ENCODE results near the gene UNKL. TPM values are rescaled to one million over a fixed set of nuclear protein-coding genes. Genes with fewer than 3 reads are reported as not detected.

The UNKL gene
- total RNA-seq, 1 experiment from 2014 or later, result 32.0 TPM

- H3K27me3 Mint-ChIP-seq (ENCODE audit: low read depth), result no peaks in the 10 kb centered on the region
- H3K27ac Mint-ChIP-seq, result peak overlapping the region in 1 of 3 experiments; percentile 87; a peak in 1 of 7 replicates
- H3K4me3 Mint-ChIP-seq, result no peak overlapping the region
- DNase-seq, result no peak
- H2BK5ac ChIP-seq (ENCODE audit: insufficient read length, low read length), result no peak overlapping the region
- H3K23ac ChIP-seq (ENCODE audit: insufficient read length, low read depth, low read length), result no peak overlapping the region
- no peak overlapping the region for H3K4ac ChIP-seq (ENCODE audit: low read depth, low read length)
- H3K27ac ChIP-seq (ENCODE audit: insufficient read length, low read depth, low read length), result no peak overlapping the region
- H4K8ac ChIP-seq (replicated peaks; ENCODE audit: insufficient read length, low read depth, low read length), result no peak overlapping the region
- H2BK12ac ChIP-seq (ENCODE audit: insufficient read length, low read depth, low read length), result no peak overlapping the region
- H4K91ac ChIP-seq (ENCODE audit: insufficient read length, low read depth, low read length), result no peak overlapping the region
- no peak overlapping the region for H2BK20ac ChIP-seq (ENCODE audit: low read depth, low read length, poor library complexity, severe bottlenecking)
- H3K4me1 ChIP-seq (ENCODE audit: insufficient read depth, low read length), result no peaks in the 10 kb centered on the region
- 0 out of 4 replicates have a peak, but pooled peaks cover 2% of the 10 kb centered on the region in 2 experiments for H3K4me1 Mint-ChIP-seq
- no peaks in the 10 kb centered on the region for H3K23me2 ChIP-seq (ENCODE audit: insufficient read length, low read depth, low read length, poor library complexity, severe bottlenecking)
- no peaks in the 10 kb centered on the region for H3K9me3 Mint-ChIP-seq
- H3T11ph ChIP-seq (ENCODE audit: low read length), result no peak overlapping the region
- H3K18ac ChIP-seq (ENCODE audit: insufficient read length, low read depth, low read length), result no peak overlapping the region
- H3K79me2 ChIP-seq (ENCODE audit: insufficient read depth, low read length), result peaks cover 20% of the 10 kb centered on the region; the same call in 1 of the 2 replicates
- H3K27me3 ChIP-seq (ENCODE audit: insufficient read depth, low read length), result no peaks in the 10 kb centered on the region
- H3K9ac ChIP-seq (ENCODE audit: extremely low read depth, insufficient read length, low read length), result no peak overlapping the region
- H3K4me2 ChIP-seq (ENCODE audit: insufficient read depth, insufficient read length, low read length), result no peak overlapping the region
- H4K20me1 ChIP-seq (ENCODE audit: control insufficient read depth, insufficient read depth, insufficient read length), result no peaks in the 10 kb centered on the region
- no peaks in the 10 kb centered on the region for H3K9me3 ChIP-seq (ENCODE audit: control insufficient read depth, low read depth, low read length)
- H3K14ac ChIP-seq (ENCODE audit: insufficient read depth, low read length), result no peak overlapping the region
- no peak overlapping the region for H2BK15ac ChIP-seq (ENCODE audit: low read depth, low read length)
- H2BK120ac ChIP-seq (ENCODE audit: low read depth, low read length, poor library complexity, severe bottlenecking), result no peak overlapping the region
- H4K5ac ChIP-seq (ENCODE audit: insufficient read length, low read depth, low read length), result no peak overlapping the region
- no peak overlapping the region for H2AFZ ChIP-seq (ENCODE audit: low read length)
- no CpG with 5 or more reads among the region's 32 CpGs for WGBS (ENCODE audit: extremely low coverage, insufficient read length, low lambda C conversion rate)
- peaks cover 5% of the 10 kb centered on the region for H3K79me1 ChIP-seq (ENCODE audit: insufficient read depth, low read depth, low read length, poor library complexity, severe bottlenecking)
- TF ChIP-seq CTCF (conservative IDR thresholded peaks at IDR 0.05), result no peak
- no peak overlapping the region for H2AK5ac ChIP-seq (ENCODE audit: insufficient read length, low read length)
- peaks cover 52 to 91% (median 79%) of the 10 kb centered on the region in 3 experiments; a peak in 6 of 7 replicates for H3K36me3 Mint-ChIP-seq (ENCODE audit: insufficient read depth in 1 of 3, low read depth in 3 of 3)
- no peak overlapping the region for H3K56ac ChIP-seq (ENCODE audit: insufficient read length, low read depth, low read length)
These were observed 96.8 kb downstream of the UNKL start for GRCh38 chr16:1317479-1318267.
